ENCODE measurements around the gene USP6NL. TPM values are rescaled to one million over a fixed set of nuclear protein-coding genes. Genes with fewer than 3 reads are reported as not detected.

The USP6NL gene
- total RNA-seq, 4 donors from 2014 or later = 13.9 to 17.1 (median 15.8) TPM

DNA sequence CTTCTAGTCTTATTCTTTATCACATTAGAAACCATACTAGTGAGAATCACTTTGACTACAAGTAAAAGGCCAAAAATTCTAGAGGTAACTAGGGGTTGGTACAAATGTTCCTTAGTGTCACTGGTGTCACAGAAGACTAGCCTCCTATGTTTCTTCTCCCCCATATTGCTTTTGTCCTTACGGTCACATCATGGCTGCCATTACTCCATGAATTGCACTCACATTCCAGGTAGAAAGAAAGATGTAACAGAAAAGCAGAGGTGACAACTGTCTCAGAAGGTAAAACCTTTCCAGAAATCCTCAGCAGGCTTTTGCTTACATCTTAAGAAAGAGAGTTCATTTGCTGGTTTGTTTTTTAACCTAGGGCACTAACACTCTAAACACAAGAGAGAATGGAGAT is 42.9 kb downstream of the USP6NL start:
- no peak for ATAC-seq (ENCODE audit: low FRiP score)
- DNase-seq (ENCODE audit: low spot score) = no peak
- TF ChIP-seq, protein P1, sequence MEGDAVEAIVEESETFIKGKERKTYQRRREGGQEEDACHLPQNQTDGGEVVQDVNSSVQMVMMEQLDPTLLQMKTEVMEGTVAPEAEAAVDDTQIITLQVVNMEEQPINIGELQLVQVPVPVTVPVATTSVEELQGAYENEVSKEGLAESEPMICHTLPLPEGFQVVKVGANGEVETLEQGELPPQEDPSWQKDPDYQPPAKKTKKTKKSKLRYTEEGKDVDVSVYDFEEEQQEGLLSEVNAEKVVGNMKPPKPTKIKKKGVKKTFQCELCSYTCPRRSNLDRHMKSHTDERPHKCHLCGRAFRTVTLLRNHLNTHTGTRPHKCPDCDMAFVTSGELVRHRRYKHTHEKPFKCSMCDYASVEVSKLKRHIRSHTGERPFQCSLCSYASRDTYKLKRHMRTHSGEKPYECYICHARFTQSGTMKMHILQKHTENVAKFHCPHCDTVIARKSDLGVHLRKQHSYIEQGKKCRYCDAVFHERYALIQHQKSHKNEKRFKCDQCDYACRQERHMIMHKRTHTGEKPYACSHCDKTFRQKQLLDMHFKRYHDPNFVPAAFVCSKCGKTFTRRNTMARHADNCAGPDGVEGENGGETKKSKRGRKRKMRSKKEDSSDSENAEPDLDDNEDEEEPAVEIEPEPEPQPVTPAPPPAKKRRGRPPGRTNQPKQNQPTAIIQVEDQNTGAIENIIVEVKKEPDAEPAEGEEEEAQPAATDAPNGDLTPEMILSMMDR (IDR thresholded peaks at IDR 0.05) = no peak

DNA sequence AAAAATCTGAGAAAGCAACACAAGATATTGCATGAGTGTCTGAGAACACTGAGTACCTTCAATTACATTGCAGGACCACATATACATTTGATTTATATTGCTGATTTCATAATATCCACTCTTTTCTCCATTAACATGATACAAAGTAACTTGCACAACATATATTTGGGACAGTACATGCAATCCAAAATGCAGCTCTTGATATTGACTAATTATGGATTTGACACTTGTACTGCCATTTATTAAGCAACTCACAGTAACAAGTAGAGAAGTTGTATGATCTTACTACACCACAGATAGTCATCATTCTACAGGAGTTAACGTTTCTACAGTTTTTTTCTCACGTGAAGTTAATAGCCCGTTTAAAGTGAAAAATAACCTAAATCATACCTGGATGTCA is 46.7 kb downstream of the USP6NL start:
- DNase-seq (ENCODE audit: low spot score) (no peak), ATAC-seq (ENCODE audit: low FRiP score) (no peak)
- TF ChIP-seq, protein P1 (IDR thresholded peaks at IDR 0.05) = no peak

DNA sequence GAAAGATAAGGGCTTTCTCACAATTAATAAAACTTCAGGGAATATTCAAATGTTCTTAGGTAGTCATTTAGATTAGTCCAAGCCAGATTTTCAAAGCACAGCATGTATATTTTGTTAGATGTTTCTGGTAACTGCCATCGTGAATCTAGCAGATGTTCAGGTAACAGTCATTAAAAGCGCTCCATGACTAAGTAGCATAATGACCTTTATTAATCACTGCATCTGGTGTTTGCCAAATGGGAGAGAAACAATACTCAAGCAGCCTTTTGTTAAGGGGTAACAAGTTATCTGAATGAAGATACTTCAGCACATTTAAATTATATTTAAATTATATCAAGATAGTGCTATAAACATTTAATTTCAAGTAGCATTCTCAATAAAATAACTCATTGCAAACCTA is 47.5 kb downstream of the USP6NL start:
- ATAC-seq (ENCODE audit: low FRiP score) = no peak
- no peak for DNase-seq (ENCODE audit: low spot score)
- TF ChIP-seq, protein P1 (IDR thresholded peaks at IDR 0.05) = no peak

DNA sequence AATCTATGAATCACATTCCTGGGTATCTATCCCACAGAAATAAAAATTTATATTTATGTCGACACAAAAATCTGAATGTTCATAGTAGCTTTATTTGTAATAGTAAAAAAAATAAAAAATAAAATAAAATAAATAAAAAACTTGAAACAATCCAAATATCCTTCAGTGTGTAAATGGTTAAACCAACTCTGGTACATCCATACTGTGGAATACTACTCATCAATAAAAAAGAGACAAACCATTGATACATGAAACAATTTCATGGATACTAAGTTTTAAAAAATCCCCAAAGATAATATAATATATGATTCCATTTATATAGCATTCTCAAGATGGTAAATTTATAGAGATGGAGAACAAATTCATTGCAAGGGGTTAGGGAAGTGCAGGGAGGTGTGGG is 48.6 kb downstream of the USP6NL start:
- TF ChIP-seq, protein P1 (IDR thresholded peaks at IDR 0.05) = no peak
- no peak for DNase-seq (ENCODE audit: low spot score)
- no peak for ATAC-seq (ENCODE audit: low FRiP score)

DNA sequence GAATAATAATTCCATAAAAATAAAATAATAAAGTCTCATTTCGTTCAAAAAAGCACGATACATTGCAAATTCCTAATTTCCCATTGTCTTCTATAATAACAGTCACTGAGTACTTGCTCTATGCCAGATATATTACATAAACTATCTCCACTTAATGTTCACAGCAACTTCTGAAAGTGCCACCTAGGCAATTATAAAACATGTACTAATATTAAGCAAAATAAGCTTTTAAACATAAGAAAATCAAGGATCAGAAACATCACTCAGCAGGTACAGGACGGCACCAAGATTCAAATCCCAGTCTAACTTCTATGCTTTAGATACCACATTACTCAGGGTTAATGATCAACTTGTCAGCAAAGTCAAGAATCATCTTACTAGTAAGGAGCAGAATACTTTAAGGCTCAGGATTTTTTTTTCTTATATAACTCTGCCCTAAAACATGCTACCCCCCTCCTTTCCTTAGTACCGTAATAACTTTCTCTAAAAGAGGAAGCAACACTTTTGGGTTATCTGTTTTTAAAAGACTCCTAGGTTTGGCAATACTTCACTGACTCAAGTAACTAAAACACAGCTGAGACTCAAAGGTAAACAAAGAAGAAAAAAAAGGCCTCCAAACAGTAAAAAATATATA is 51.3 kb downstream of the USP6NL start:
- ATAC-seq (ENCODE audit: low FRiP score) = no peak
- no peak for DNase-seq (ENCODE audit: low spot score)
- TF ChIP-seq, protein P1 (IDR thresholded peaks at IDR 0.05) = no peak

DNA sequence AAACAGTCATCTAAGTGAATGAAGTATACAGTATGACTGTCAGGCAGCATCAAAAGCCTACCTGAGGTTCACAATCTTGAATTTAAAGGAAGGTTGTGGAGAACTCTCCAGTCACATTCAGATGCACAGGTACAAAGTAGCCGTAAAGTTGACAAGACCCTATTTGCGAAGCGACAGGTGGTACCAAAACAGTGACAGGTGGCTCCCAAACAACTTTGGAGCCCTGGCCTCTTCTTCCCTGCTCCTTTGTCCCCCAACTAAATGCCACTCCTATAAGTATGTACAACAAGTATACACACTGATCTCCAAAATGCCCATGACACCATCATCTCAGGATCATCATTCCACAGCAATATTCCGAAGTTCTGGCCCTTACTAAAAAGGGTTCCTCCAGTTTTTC is 53.5 kb downstream of the USP6NL start:
- DNase-seq (ENCODE audit: low spot score) (no peak), ATAC-seq (ENCODE audit: low FRiP score) (no peak)
- TF ChIP-seq, protein P1 (IDR thresholded peaks at IDR 0.05) = no peak

DNA sequence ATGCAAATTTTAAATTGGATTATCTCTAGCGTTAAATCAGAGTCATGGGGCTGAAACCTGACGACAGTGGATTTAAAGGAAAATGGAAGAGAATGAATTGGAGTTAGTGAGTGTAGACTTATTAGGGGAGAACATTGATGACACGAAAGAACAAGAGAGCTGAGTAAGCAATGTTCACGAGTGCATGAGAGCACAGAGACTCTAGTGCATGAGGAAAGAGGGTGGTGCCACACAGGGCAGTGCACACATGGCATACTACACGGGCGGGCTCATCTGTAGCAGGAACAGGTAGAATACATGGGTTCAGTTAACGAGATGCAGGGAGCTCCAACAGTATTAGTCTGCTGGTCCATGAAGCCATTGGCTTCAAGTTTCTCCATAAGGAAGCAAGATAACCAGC is 53.9 kb downstream of the USP6NL start:
- TF ChIP-seq, protein P1 (IDR thresholded peaks at IDR 0.05) = no peak
- no peak for DNase-seq (ENCODE audit: low spot score)

More for the DNA sequence above, 53.9 kb downstream of the USP6NL start:
- ATAC-seq (ENCODE audit: low FRiP score) = no peak

Measured in omental fat pad (tissue), 4 donors.